Liver (tissue), 3 donors: ENCODE results near the gene C5orf34.

Experiments
- GABPA ChIP-seq, 2 donors: IDR thresholded peaks in 1 of 2; conservative IDR thresholded peaks in 1 of 2; 2 replicates each; pipeline ENCODE4 v1.6.1; 2016; ENCODE audit warnings: antibody characterized with exemption in 2 of 2, mild to moderate bottlenecking in 1 of 2, moderate library complexity in 1 of 2
- JUND ChIP-seq, 2 donors: IDR thresholded peaks; 2 replicates each; pipeline ENCODE4 v1.6.1; 2016; ENCODE audit warnings: antibody characterized with exemption in 2 of 2
- RAD21 ChIP-seq, 2 donors: IDR thresholded peaks; 2 replicates each; pipeline ENCODE4 v1.6.1; 2016; ENCODE audit warnings: antibody characterized with exemption in 2 of 2, mild to moderate bottlenecking in 2 of 2
- TAF1 ChIP-seq: conservative IDR thresholded peaks from 2 replicates; pipeline ENCODE4 v1.6.1; 2016; ENCODE audit warnings: antibody characterized with exemption, mild to moderate bottlenecking
- YY1 ChIP-seq: IDR thresholded peaks from 2 replicates; pipeline ENCODE4 v1.6.1; 2016; ENCODE audit warnings: antibody characterized with exemption, mild to moderate bottlenecking
- TF ChIP-seq, protein P1 (sequence below): fragments of 150-350 bp; IDR thresholded peaks from 2 replicates; pipeline ENCODE4 v1.5.1; 2017; ENCODE audit warnings: improper control_type of control experiment, low read depth, low read length; ENCODE audit not compliant: missing input control
- TF ChIP-seq, protein P2 (sequence below): IDR thresholded peaks from 2 replicates; pipeline ENCODE4 v1.6.1; 2016; ENCODE audit warnings: antibody characterized with exemption
- TF ChIP-seq, protein P3 (sequence below): IDR thresholded peaks from 2 replicates; pipeline ENCODE4 v1.6.1; 2016; ENCODE audit warnings: antibody characterized with exemption
- TF ChIP-seq, protein P4 (sequence below): IDR thresholded peaks from 2 replicates; pipeline ENCODE4 v1.6.1; 2016; ENCODE audit warnings: antibody characterized with exemption, mild to moderate bottlenecking
- donor health status: healthy.
- donor health status: healthy.

DNA sequence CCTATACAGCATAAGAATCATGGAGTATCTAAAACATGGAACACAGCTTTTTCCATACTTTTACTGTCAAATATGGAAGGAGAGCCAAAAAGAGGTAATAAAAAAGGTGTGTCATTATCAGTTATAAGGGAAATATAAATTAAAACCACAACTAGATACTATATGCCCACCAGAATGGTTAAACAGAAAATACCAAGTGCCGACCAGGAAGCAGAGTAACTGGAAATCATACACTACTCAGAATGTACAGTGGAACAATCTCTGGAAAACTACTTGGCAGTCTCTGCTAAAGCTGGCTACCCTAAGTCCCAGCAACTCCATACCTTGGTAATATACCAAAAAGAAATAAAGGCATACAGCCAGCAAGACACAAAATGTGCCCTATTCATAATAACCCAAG is 39.5 kb upstream of the C5orf34 start:
- TF ChIP-seq JUND (IDR thresholded peaks at IDR 0.05) (no peak), RAD21 (IDR thresholded peaks at IDR 0.05) (no peak), GABPA (IDR thresholded peaks at IDR 0.05 in 1 of 2, conservative IDR thresholded peaks at IDR 0.05 in 1 of 2) (no peak), TAF1 (no peak), YY1 (no peak)
- TF ChIP-seq, protein P1, sequence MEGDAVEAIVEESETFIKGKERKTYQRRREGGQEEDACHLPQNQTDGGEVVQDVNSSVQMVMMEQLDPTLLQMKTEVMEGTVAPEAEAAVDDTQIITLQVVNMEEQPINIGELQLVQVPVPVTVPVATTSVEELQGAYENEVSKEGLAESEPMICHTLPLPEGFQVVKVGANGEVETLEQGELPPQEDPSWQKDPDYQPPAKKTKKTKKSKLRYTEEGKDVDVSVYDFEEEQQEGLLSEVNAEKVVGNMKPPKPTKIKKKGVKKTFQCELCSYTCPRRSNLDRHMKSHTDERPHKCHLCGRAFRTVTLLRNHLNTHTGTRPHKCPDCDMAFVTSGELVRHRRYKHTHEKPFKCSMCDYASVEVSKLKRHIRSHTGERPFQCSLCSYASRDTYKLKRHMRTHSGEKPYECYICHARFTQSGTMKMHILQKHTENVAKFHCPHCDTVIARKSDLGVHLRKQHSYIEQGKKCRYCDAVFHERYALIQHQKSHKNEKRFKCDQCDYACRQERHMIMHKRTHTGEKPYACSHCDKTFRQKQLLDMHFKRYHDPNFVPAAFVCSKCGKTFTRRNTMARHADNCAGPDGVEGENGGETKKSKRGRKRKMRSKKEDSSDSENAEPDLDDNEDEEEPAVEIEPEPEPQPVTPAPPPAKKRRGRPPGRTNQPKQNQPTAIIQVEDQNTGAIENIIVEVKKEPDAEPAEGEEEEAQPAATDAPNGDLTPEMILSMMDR, result no peak
- TF ChIP-seq, protein P2, sequence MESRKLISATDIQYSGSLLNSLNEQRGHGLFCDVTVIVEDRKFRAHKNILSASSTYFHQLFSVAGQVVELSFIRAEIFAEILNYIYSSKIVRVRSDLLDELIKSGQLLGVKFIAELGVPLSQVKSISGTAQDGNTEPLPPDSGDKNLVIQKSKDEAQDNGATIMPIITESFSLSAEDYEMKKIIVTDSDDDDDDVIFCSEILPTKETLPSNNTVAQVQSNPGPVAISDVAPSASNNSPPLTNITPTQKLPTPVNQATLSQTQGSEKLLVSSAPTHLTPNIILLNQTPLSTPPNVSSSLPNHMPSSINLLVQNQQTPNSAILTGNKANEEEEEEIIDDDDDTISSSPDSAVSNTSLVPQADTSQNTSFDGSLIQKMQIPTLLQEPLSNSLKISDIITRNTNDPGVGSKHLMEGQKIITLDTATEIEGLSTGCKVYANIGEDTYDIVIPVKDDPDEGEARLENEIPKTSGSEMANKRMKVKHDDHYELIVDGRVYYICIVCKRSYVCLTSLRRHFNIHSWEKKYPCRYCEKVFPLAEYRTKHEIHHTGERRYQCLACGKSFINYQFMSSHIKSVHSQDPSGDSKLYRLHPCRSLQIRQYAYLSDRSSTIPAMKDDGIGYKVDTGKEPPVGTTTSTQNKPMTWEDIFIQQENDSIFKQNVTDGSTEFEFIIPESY, result no peak
- TF ChIP-seq, protein P3, sequence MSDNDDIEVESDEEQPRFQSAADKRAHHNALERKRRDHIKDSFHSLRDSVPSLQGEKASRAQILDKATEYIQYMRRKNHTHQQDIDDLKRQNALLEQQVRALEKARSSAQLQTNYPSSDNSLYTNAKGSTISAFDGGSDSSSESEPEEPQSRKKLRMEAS, result no peak
- TF ChIP-seq, protein P4, sequence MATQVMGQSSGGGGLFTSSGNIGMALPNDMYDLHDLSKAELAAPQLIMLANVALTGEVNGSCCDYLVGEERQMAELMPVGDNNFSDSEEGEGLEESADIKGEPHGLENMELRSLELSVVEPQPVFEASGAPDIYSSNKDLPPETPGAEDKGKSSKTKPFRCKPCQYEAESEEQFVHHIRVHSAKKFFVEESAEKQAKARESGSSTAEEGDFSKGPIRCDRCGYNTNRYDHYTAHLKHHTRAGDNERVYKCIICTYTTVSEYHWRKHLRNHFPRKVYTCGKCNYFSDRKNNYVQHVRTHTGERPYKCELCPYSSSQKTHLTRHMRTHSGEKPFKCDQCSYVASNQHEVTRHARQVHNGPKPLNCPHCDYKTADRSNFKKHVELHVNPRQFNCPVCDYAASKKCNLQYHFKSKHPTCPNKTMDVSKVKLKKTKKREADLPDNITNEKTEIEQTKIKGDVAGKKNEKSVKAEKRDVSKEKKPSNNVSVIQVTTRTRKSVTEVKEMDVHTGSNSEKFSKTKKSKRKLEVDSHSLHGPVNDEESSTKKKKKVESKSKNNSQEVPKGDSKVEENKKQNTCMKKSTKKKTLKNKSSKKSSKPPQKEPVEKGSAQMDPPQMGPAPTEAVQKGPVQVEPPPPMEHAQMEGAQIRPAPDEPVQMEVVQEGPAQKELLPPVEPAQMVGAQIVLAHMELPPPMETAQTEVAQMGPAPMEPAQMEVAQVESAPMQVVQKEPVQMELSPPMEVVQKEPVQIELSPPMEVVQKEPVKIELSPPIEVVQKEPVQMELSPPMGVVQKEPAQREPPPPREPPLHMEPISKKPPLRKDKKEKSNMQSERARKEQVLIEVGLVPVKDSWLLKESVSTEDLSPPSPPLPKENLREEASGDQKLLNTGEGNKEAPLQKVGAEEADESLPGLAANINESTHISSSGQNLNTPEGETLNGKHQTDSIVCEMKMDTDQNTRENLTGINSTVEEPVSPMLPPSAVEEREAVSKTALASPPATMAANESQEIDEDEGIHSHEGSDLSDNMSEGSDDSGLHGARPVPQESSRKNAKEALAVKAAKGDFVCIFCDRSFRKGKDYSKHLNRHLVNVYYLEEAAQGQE, result no peak
